Activated CD8-positive, alpha-beta memory T cell treated with anti-CD3 and anti-CD28 coated beads, Interleukin-2, amount 10 ng/mL, durations not matched to agents 7 days and 5 days (primary cell): Measurements from ENCODE around the gene CACNB1. TPM values are rescaled to one million over a fixed set of nuclear protein-coding genes. Genes with fewer than 3 reads are reported as not detected.

Source experiments
- ATAC-seq: fragments of 150-1000 bp; cut with Tn5 transposase; one replicate; pipeline ENCODE4 v1.10.0; 2021; ENCODE audit warnings: moderate library complexity
- CTCF ChIA-PET: fragments of 350-600 bp; sonication (Branson Sonifier 250); formaldehyde crosslinking; loops from one replicate; lab custom pipeline; 2021; ENCODE audit warnings: antibody characterized with exemption; lab: Charles Lee
- DNase-seq: peaks from one replicate; pipeline ENCODE4 v3.0.0-alpha.2; 2020
- H3K27ac Mint-ChIP-seq: one replicate; pipeline ENCODE4 v1.8.0; 2021; ENCODE audit warnings: mild to moderate bottlenecking, mixed read lengths
- H3K27me3 Mint-ChIP-seq: one replicate; pipeline ENCODE4 v1.8.0; 2021; ENCODE audit warnings: mixed read lengths
- H3K36me3 Mint-ChIP-seq: one replicate; pipeline ENCODE4 v1.8.0; 2021; ENCODE audit warnings: mild to moderate bottlenecking, mixed read lengths
- H3K4me1 Mint-ChIP-seq: one replicate; pipeline ENCODE4 v1.8.0; 2021; ENCODE audit warnings: mixed read lengths
- H3K4me3 Mint-ChIP-seq: one replicate; pipeline ENCODE4 v1.8.0; 2021; ENCODE audit warnings: mild to moderate bottlenecking, moderate library complexity, mixed read lengths
- H3K9me3 Mint-ChIP-seq: one replicate; pipeline ENCODE4 v1.8.0; 2022; ENCODE audit warnings: low read depth, mixed read lengths
- total RNA-seq, 2 experiments: library from RNA; stranded (reverse); gene quantifications; one replicate each; pipeline ENCODE4 v1.2.3, GENCODE V29; 2021

CACNB1 gene
- total RNA-seq, 2 experiments from 2014 or later = 21.0 to 32.9 TPM

- peak overlapping the region; percentile 10 for H3K27ac Mint-ChIP-seq
- H3K27me3 Mint-ChIP-seq = no peaks in the 10 kb centered on the region
- CTCF ChIA-PET = interaction anchor here (0.7 to 30.8 kb wide), 5 partner anchors 20 to 426 kb away, joined by 3 to 670 read pairs (median 33); partner anchors contain the start of gene ARL5C
- H3K36me3 Mint-ChIP-seq = peaks cover 9% of the 10 kb centered on the region
- no peak overlapping the region for H3K4me3 Mint-ChIP-seq
- ATAC-seq (no peak), DNase-seq (no peak)
- H3K4me1 Mint-ChIP-seq = peaks cover 36% of the 10 kb centered on the region
- no peaks in the 10 kb centered on the region for H3K9me3 Mint-ChIP-seq
Measured at GRCh38 chr17:39194089-39194984, 3.1 kb downstream of the CACNB1 start.

DNA sequence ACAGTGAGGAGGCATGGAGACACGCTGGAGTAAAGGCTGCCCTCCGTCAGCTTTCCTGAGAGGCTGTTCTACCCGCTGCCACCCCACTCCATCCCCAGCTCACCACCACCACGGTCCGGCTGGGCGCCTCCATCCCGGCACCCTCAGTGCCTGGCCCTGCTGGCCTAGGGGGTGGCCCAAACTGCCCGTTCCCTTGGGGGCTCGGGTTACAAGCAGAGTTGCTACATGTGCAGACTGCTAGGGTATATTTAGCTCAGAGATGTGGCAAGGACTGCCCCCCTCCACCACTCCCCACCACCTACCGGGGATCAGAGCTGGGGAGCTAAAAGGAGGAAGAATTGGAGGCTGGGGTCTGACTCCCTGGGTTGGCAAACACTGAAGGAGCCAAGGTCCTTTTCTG lies 4.1 kb downstream of the CACNB1 start:
- Mint-ChIP-seq H3K4me3 (no peak overlapping the region), H3K36me3 (peaks cover 12% of the 10 kb centered on the region), H3K4me1 (peaks cover 29% of the 10 kb centered on the region), H3K27me3 (no peaks in the 10 kb centered on the region), H3K9me3 (no peaks in the 10 kb centered on the region), H3K27ac (no peak overlapping the region)
- CTCF ChIA-PET = interaction anchor here (1.8 to 6.1 kb wide), 2 partner anchors 28 to 210 kb away, joined by 4 to 36 read pairs; partner anchors contain the start of gene ARL5C
- no peak for ATAC-seq
- no peak for DNase-seq

DNA sequence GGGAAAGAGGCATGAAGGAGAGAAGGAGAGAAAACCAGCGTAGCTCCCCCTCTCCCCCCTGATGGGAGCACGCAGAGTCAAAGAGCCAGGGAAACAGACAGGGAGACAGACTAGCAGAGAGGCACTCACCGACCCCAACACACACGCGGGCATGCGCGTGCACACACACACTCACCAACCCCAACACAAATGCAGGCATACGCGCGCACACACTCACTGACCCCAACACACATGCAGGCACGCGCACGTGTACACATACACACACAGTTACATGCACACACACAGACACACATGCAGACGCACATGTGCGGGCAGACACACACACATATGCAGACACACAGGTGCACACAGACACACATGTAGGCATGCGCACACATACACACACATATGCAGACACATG lies 4.6 kb downstream of the CACNB1 start:
- DNase-seq (no peak), ATAC-seq (no peak)
- Mint-ChIP-seq H3K4me3 (no peak overlapping the region), H3K27ac (no peak overlapping the region), H3K27me3 (no peaks in the 10 kb centered on the region), H3K4me1 (peaks cover 25% of the 10 kb centered on the region), H3K36me3 (peaks cover 12% of the 10 kb centered on the region), H3K9me3 (no peaks in the 10 kb centered on the region)
- CTCF ChIA-PET = interaction anchor here (1.8 to 6.1 kb wide), 2 partner anchors 28 to 210 kb away, joined by 4 to 36 read pairs; partner anchors contain the start of gene ARL5C

DNA sequence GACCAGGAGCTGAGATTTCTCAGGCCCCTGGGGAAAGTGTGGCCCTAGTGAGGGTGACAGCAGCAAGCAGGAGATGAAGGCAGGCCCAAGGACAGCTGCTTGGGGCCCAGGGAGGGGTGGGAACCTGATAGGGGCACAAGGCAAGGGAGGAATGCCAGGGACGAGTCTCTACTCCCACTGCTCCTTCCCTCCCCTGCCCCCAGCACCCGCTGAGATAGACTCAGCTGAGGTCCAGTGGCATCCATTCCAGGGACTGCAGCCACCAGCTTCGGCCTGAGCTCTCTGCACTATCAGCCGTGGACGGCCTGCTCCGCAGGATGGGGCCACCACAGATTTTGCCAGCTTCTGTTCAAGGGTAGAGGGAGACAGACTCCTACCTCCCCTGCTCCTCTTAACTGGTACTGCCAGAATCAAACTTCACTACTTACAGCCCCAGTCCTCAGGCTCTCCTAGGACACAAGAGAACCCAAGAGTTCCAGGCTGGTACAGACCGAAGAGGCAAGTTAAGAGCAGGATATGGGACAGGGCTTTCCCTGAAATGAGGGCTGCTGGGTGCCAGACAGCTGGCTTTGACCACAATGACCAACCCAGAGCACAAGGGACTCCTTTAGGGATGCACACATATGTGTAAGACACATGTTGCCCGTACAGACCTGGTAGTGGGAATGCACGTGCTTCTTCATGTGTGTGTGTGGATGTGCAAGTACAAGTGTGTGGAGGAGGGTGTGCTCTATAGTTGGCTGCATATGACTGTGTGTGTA lies 5.5 kb downstream of the CACNB1 start:
- no peak overlapping the region for H3K4me3 Mint-ChIP-seq
- H3K9me3 Mint-ChIP-seq = no peaks in the 10 kb centered on the region
- H3K27me3 Mint-ChIP-seq = no peaks in the 10 kb centered on the region
- H3K27ac Mint-ChIP-seq = peak overlapping the region; percentile 5
- peaks cover 16% of the 10 kb centered on the region for H3K36me3 Mint-ChIP-seq
- no peak for DNase-seq
- no peak for ATAC-seq
- H3K4me1 Mint-ChIP-seq = peaks cover 25% of the 10 kb centered on the region
- CTCF ChIA-PET = interaction anchor here (0.9 to 6.1 kb wide), 5 partner anchors 16 to 209 kb away, joined by 3 to 36 read pairs (median 5); partner anchors contain the start of gene ARL5C

DNA sequence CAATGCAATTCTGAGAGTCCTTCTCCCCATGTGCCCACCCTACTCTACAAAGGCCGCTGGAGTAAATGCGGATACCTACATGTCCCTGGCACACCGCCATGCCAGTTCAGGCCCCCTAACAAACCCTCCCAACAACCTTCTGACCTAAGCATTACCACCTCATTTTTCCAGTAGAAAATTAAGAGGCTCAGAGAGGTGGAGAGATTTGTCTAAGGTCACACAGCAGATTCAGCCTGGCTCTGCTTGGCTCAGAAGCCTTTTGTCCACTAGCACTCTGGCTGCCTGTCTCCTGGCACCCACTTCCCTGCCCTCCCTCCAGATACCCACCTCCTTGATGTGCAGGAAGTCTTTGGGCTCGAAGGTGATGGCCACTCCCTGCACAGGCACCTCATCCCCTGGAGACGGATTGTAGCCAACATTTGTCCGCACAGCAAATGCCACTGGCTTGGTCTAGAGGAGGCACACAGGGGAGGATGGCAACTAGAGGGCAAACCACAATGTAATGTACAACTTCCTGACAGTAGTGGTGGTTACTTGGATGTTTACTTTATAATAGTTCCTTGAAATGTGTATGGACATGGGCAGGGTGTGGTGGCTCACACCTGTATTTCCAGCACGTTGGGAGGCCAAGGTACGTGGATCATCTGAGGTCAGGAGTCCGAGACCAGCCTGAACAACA lies 10.2 kb downstream of the CACNB1 start:
- no peak for ATAC-seq
- no peaks in the 10 kb centered on the region for H3K27me3 Mint-ChIP-seq
- H3K9me3 Mint-ChIP-seq = no peaks in the 10 kb centered on the region
- no peak overlapping the region for H3K4me3 Mint-ChIP-seq
- no peak overlapping the region for H3K27ac Mint-ChIP-seq
- H3K36me3 Mint-ChIP-seq = peaks cover 25% of the 10 kb centered on the region
- CTCF ChIA-PET = no interaction called here
- H3K4me1 Mint-ChIP-seq = no peaks in the 10 kb centered on the region
- no peak for DNase-seq

DNA sequence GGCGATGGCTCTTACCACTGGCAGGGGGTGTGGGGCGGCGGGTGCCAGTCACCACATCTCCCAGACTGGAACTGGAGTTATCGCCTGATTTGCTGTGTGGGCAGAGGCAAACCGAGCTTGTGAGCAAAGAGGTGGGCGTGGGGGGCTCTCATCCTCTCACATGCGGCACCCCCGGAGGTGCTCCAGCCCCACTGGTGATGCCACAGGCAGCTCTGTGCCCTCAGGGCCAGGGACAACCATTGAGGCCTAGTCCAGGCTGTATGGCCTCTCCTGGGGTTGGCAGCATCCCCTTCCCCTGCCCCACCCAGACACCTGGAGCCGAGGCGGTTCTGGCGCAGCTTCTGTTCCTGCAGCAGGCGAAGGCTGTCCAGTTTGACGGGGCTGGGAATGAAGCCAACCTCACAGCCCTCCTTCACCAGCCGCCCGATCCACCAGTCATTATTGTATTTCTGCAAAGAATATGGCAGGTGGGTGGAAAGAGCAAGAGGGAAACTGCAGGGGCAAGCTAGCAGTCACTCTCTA lies 10.9 kb downstream of the CACNB1 start:
- DNase-seq (no peak), ATAC-seq (no peak)
- CTCF ChIA-PET = interaction anchor here (1.1 kb wide), 1 partner anchor 12 kb away, joined by 8 read pairs; no protein-coding TSS in a partner anchor
- Mint-ChIP-seq H3K4me3 (no peak overlapping the region), H3K4me1 (no peaks in the 10 kb centered on the region), H3K36me3 (peaks cover 24% of the 10 kb centered on the region), H3K27me3 (no peaks in the 10 kb centered on the region), H3K9me3 (no peaks in the 10 kb centered on the region), H3K27ac (no peak overlapping the region)

- no peak for ATAC-seq
- CTCF ChIA-PET = interaction anchor here (1.2 to 3.2 kb wide), 2 partner anchors 9 to 30 kb away, joined by 3 to 12 read pairs; no protein-coding TSS in a partner anchor
- Mint-ChIP-seq H3K27ac (no peak overlapping the region), H3K4me3 (no peak overlapping the region), H3K36me3 (peaks cover 20% of the 10 kb centered on the region), H3K27me3 (no peaks in the 10 kb centered on the region), H3K4me1 (no peaks in the 10 kb centered on the region), H3K9me3 (no peaks in the 10 kb centered on the region)
- DNase-seq = no peak
Measured at GRCh38 chr17:39183720-39184119, 13.7 kb downstream of the CACNB1 start.

- Mint-ChIP-seq H3K36me3 (peaks cover 21% of the 10 kb centered on the region), H3K27me3 (no peaks in the 10 kb centered on the region), H3K9me3 (no peaks in the 10 kb centered on the region), H3K4me1 (no peaks in the 10 kb centered on the region), H3K27ac (no peak overlapping the region), H3K4me3 (no peak overlapping the region)
- CTCF ChIA-PET = interaction anchor here (1.2 to 3.2 kb wide), 2 partner anchors 8 to 29 kb away, joined by 3 to 12 read pairs; no protein-coding TSS in a partner anchor
- ATAC-seq = no peak
- no peak for DNase-seq
Measured at GRCh38 chr17:39183045-39183444, 14.4 kb downstream of the CACNB1 start.

DNA sequence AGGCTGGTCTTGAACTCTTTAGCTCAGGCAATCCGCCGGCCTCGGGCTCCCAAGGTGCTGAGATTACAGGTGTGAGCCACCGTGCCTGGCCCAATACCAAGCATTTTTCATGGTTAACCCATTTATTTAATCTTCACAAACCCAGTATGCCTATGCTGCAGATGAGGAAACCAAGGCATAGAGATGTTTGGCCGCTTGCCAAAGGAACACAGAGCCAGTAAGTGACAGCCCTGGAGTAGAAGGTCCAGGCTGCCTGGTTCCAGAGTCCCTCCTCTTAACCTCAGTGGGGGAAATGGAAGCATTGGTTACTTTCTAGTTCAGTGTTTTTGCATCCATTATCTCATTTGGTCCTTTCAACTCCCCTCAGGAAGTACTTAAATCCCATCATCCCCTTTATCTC lies 16.2 kb downstream of the CACNB1 start:
- CTCF ChIA-PET = interaction anchor here (20.6 kb wide), 1 partner anchor 24 kb away, joined by 516 read pairs; the partner anchor contains the start of genes ARL5C and PLXDC1
- Mint-ChIP-seq H3K27ac (no peak overlapping the region), H3K4me1 (no peaks in the 10 kb centered on the region), H3K36me3 (peaks cover 25% of the 10 kb centered on the region), H3K9me3 (no peaks in the 10 kb centered on the region), H3K4me3 (no peak overlapping the region), H3K27me3 (no peaks in the 10 kb centered on the region)
- DNase-seq (no peak), ATAC-seq (no peak)

GRCh38 chr17:39178536-39178935 lies 18.9 kb downstream of the CACNB1 start:
- H3K36me3 Mint-ChIP-seq = peaks cover 20% of the 10 kb centered on the region
- H3K27ac Mint-ChIP-seq = no peak overlapping the region
- peaks cover under 1% of the 10 kb centered on the region for H3K4me1 Mint-ChIP-seq
- H3K27me3 Mint-ChIP-seq = no peaks in the 10 kb centered on the region
- no peak overlapping the region for H3K4me3 Mint-ChIP-seq
- H3K9me3 Mint-ChIP-seq = no peaks in the 10 kb centered on the region
- CTCF ChIA-PET = interaction anchor here (6.3 to 20.6 kb wide), 2 partner anchors 21 to 195 kb away, joined by 93 to 516 read pairs; partner anchors contain the start of genes ARL5C and PLXDC1
- DNase-seq = no peak
- no peak for ATAC-seq

DNA sequence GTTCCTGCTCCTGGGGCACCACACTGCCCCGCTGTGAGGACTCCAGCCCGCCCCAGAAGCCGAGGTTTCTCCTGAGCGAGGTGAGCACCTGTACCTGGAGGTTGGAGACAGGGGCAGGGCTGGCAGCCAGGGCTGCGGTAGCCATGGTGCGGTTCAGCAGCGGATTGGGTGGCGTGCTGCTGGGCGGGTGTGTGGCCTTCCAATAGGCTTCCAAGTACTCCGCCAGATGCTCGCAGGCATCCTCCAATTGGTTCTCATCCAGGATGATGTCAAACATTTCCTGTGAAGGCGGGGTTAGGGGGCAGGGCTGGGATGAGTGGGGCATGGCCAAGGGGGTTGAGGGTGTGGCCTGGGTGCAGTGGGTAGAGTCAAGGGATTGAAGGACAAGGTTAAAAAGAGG lies 20.2 kb downstream of the CACNB1 start:
- Mint-ChIP-seq H3K36me3 (peaks cover 11% of the 10 kb centered on the region), H3K27me3 (no peaks in the 10 kb centered on the region), H3K9me3 (no peaks in the 10 kb centered on the region), H3K27ac (peak overlapping the region; percentile 15), H3K4me1 (peaks cover 13% of the 10 kb centered on the region), H3K4me3 (no peak overlapping the region)
- ATAC-seq = no peak
- DNase-seq = no peak
- CTCF ChIA-PET = interaction anchor here (6.3 to 20.6 kb wide), 2 partner anchors 20 to 194 kb away, joined by 93 to 516 read pairs; partner anchors contain the start of genes ARL5C and PLXDC1

GRCh38 chr17:39175695-39176093 lies 21.8 kb downstream of the CACNB1 start:
- CTCF ChIA-PET = interaction anchor here (1.1 to 20.6 kb wide), 25 partner anchors 8 to 414 kb away, joined by 3 to 516 read pairs (median 5); partner anchors contain the start of genes ARL5C, CACNB1, PLXDC1 and RPL19
- no peak overlapping the region for H3K4me3 Mint-ChIP-seq
- H3K4me1 Mint-ChIP-seq = peaks cover 18% of the 10 kb centered on the region
- DNase-seq = no peak
- H3K36me3 Mint-ChIP-seq = peaks cover 11% of the 10 kb centered on the region
- no peaks in the 10 kb centered on the region for H3K9me3 Mint-ChIP-seq
- H3K27me3 Mint-ChIP-seq = no peaks in the 10 kb centered on the region
- H3K27ac Mint-ChIP-seq = no peak overlapping the region
- ATAC-seq = no peak
